Upper lobe of left lung (tissue), 4 donors: ENCODE data around the gene VSIR.

Source experiments
- CTCF ChIP-seq, 6 experiments: fragments of 450-650 bp in 4 of 6; fragments of 200-600 bp in 2 of 6; sonication (generic) in 2 of 6; IDR thresholded peaks; one replicate each; pipeline ENCODE4 v1.5.1; 2016 to 2019; ENCODE audit warnings: antibody characterized with exemption in 6 of 6
- EP300 ChIP-seq, 4 donors: sonication (generic); formaldehyde crosslinking; IDR thresholded peaks; one replicate each; pipeline ENCODE4 v1.5.1; 2017; ENCODE audit warnings: antibody characterized with exemption in 4 of 4, control low read depth in 2 of 4
- POLR2A ChIP-seq, 4 donors: fragments of 450-650 bp; IDR thresholded peaks; one replicate each; pipeline ENCODE4 v1.5.1; 2016 to 2017; ENCODE audit warnings: antibody characterized with exemption in 4 of 4, mild to moderate bottlenecking in 2 of 4
- POLR2AphosphoS5 ChIP-seq, 2 donors: sonication (generic); formaldehyde crosslinking; IDR thresholded peaks; one replicate each; pipeline ENCODE4 v1.5.1; 2017; ENCODE audit warnings: antibody characterized with exemption in 2 of 2

DNA sequence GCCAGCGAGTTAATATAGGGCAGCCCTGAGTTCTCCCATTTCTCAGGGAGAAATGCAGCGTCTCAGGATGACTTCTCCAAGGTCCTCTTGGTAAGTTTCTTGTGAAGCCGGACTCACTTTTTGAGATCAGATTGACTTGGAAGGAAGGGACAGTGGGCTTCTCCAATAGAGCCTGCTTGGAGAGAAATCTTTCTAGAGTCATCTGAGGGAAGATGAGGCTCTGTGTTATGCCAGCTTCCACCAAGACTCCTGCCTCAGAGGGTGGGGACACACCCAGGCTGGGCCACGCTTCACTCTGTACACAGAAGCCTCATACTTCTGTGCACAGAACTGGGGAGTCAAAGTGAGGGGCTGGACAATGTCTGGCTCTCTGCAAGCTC is 59.3 kb downstream of the VSIR start:
- TF ChIP-seq CTCF (IDR thresholded peaks at IDR 0.05) (no peak), POLR2A (IDR thresholded peaks at IDR 0.05) (no peak), POLR2AphosphoS5 (IDR thresholded peaks at IDR 0.05) (no peak), EP300 (IDR thresholded peaks at IDR 0.05) (no peak)
